Activated naive CD4-positive, alpha-beta T cell treated with anti-CD3 and anti-CD28 coated beads for 36 hours (primary cell): ENCODE results near the gene ELOVL2. TPM values are rescaled to one million over a fixed set of nuclear protein-coding genes. Genes with fewer than 3 reads are reported as not detected.
"Not testable (repeated sequence)": the region's sequence is repeated elsewhere in the genome, so short reads cannot be mapped to it uniquely, and the experiment has no call there.

Experiments used
- CTCF ChIA-PET: fragments of 350-600 bp; sonication (Branson Sonifier 250); formaldehyde crosslinking; loops from one replicate; lab custom pipeline; 2021; ENCODE audit warnings: antibody characterized with exemption; lab: Charles Lee
- DNase-seq: peaks from one replicate; pipeline ENCODE4 v3.0.0-alpha.2; 2020
- H3K27ac Mint-ChIP-seq: one replicate; pipeline ENCODE4 v1.8.0; 2021; ENCODE audit warnings: mild to moderate bottlenecking, mixed read lengths
- H3K27me3 Mint-ChIP-seq: one replicate; pipeline ENCODE4 v1.8.0; 2021; ENCODE audit warnings: low read depth, mixed read lengths
- H3K36me3 Mint-ChIP-seq: one replicate; pipeline ENCODE4 v1.8.0; 2021; ENCODE audit warnings: low read depth, mixed read lengths
- H3K4me1 Mint-ChIP-seq: one replicate; pipeline ENCODE4 v1.8.0; 2021; ENCODE audit warnings: low read depth, mixed read lengths
- H3K4me3 Mint-ChIP-seq: one replicate; pipeline ENCODE4 v1.8.0; 2021; ENCODE audit warnings: mild to moderate bottlenecking, moderate library complexity, mixed read lengths
- H3K9me3 Mint-ChIP-seq: one replicate; pipeline ENCODE4 v1.8.0; 2021; ENCODE audit warnings: mixed read lengths
- intact Hi-C: fragments of 100-400 bp; cut with micrococcal nuclease; formaldehyde crosslinking; loops from one replicate; pipeline ENCODE4 v1.15.1; 2023
- total RNA-seq, 2 experiments: library from RNA; stranded (reverse); gene quantifications; one replicate each; pipeline ENCODE4 v1.2.3, GENCODE V29; 2021

The ELOVL2 gene
- total RNA-seq, 2 experiments from 2014 or later: not detected

GRCh38 chr6:11013721-11014070, 30.4 kb downstream of the ELOVL2 start:
- Mint-ChIP-seq H3K36me3 (no peaks in the 10 kb centered on the region), H3K27me3 (peaks cover 17% of the 10 kb centered on the region), H3K4me1 (no peaks in the 10 kb centered on the region), H3K9me3 (no peaks in the 10 kb centered on the region), H3K27ac (no peak overlapping the region), H3K4me3 (no peak overlapping the region)
- DNase-seq: no peak
- intact Hi-C loops: no loop called here
- CTCF ChIA-PET: no interaction called here

- DNase-seq: no peak
- CTCF ChIA-PET: no interaction called here
- Mint-ChIP-seq H3K27me3 (peaks cover 17% of the 10 kb centered on the region), H3K4me3 (no peak overlapping the region), H3K36me3 (no peaks in the 10 kb centered on the region), H3K9me3 (no peaks in the 10 kb centered on the region), H3K4me1 (no peaks in the 10 kb centered on the region), H3K27ac (no peak overlapping the region)
- intact Hi-C loops: no loop called here
These were observed 31.0 kb downstream of the ELOVL2 start for GRCh38 chr6:11012976-11013720.

- no peak for DNase-seq
- Mint-ChIP-seq H3K27ac (no peak overlapping the region), H3K27me3 (peaks cover 17% of the 10 kb centered on the region), H3K4me1 (no peaks in the 10 kb centered on the region), H3K9me3 (no peaks in the 10 kb centered on the region), H3K36me3 (no peaks in the 10 kb centered on the region), H3K4me3 (no peak overlapping the region)
- intact Hi-C loops: no loop called here
- CTCF ChIA-PET: interaction anchor here (0.8 kb wide), 1 partner anchor 54 kb away, joined by 3 read pairs; no protein-coding TSS in a partner anchor
These were observed 31.8 kb downstream of the ELOVL2 start for GRCh38 chr6:11012295-11012754.

GRCh38 chr6:11011787-11012234, 32.3 kb downstream of the ELOVL2 start:
- DNase-seq: no peak
- intact Hi-C loops: no loop called here
- Mint-ChIP-seq H3K4me3 (no peak overlapping the region), H3K9me3 (no peaks in the 10 kb centered on the region), H3K27me3 (peaks cover 17% of the 10 kb centered on the region), H3K4me1 (no peaks in the 10 kb centered on the region), H3K27ac (no peak overlapping the region), H3K36me3 (no peaks in the 10 kb centered on the region)
- CTCF ChIA-PET: interaction anchor here (0.6 to 0.8 kb wide), 2 partner anchors 55 to 184 kb away, joined by 3 read pairs; no protein-coding TSS in a partner anchor

- DNase-seq: no peak
- H3K27me3 Mint-ChIP-seq: peaks cover 9% of the 10 kb centered on the region
- no peaks in the 10 kb centered on the region for H3K36me3 Mint-ChIP-seq
- H3K27ac Mint-ChIP-seq: no peak overlapping the region
- CTCF ChIA-PET: no interaction called here
- no peak overlapping the region for H3K4me3 Mint-ChIP-seq
- no peaks in the 10 kb centered on the region for H3K9me3 Mint-ChIP-seq
- H3K4me1 Mint-ChIP-seq: no peaks in the 10 kb centered on the region
- intact Hi-C loops: no loop called here
These were observed 34.8 kb downstream of the ELOVL2 start for GRCh38 chr6:11009353-11009752.

DNA sequence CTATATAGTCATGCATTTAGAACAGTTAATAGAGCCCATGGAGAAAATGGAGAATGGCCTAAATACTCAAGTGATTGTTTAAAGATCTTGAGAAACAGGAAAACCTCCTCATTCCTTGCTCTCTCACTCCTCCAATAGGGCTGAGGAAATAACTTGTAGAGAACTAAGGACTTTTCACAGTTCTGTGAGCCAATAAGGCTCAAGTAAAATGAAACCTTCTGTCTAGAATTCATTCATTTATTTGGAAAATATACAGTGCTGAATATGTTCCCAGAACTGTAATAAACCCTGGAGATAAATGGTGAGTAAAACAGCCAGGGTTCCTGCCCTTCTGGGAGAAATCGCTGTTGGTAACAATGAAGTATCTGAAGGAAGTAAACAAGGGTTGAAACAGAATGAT, 35.3 kb downstream of the ELOVL2 start:
- Mint-ChIP-seq H3K36me3 (no peaks in the 10 kb centered on the region), H3K4me3 (no peak overlapping the region), H3K9me3 (no peaks in the 10 kb centered on the region), H3K27ac (no peak overlapping the region), H3K4me1 (no peaks in the 10 kb centered on the region), H3K27me3 (peaks cover 9% of the 10 kb centered on the region)
- no peak for DNase-seq
- CTCF ChIA-PET: no interaction called here
- intact Hi-C loops: no loop called here

- H3K4me3 Mint-ChIP-seq: no peak overlapping the region
- no peaks in the 10 kb centered on the region for H3K9me3 Mint-ChIP-seq
- CTCF ChIA-PET: no interaction called here
- intact Hi-C loops: no loop called here
- no peak for DNase-seq
- H3K27me3 Mint-ChIP-seq: peaks cover 14% of the 10 kb centered on the region
- H3K36me3 Mint-ChIP-seq: no peaks in the 10 kb centered on the region
- H3K4me1 Mint-ChIP-seq: no peaks in the 10 kb centered on the region
- H3K27ac Mint-ChIP-seq: no peak overlapping the region
These were observed 36.1 kb downstream of the ELOVL2 start for GRCh38 chr6:11007715-11008608.

- DNase-seq: no peak
- Mint-ChIP-seq H3K4me3 (no peak overlapping the region), H3K27me3 (peaks cover 12% of the 10 kb centered on the region), H3K36me3 (no peaks in the 10 kb centered on the region), H3K9me3 (no peaks in the 10 kb centered on the region), H3K4me1 (no peaks in the 10 kb centered on the region), H3K27ac (no peak overlapping the region)
- intact Hi-C loops: no loop called here
- CTCF ChIA-PET: interaction anchor here (0.7 kb wide), 1 partner anchor 528 kb away, joined by 3 read pairs; no protein-coding TSS in a partner anchor
These were observed 38.0 kb downstream of the ELOVL2 start for GRCh38 chr6:11006061-11006460.

DNA sequence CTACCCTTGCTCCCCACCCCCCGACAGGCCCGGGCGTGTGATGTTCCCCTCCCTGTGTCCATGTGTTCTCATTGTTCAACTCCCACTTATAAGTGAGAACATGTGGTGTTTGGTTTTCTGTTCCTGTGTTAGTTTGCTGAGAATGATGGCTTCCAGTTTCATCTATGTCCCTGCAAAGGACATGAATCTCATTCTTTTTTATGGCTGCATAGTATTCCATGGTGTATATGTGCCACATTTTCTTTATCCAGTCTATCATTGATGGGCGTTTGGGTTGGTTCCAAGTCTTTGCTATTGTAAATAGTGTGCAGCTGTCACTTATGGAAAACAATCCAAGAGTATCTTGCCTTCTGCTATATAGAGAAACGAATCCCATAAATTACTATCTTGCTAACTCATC, 40.8 kb downstream of the ELOVL2 start:
- H3K27ac Mint-ChIP-seq, H3K36me3 Mint-ChIP-seq, CTCF ChIA-PET, H3K4me1 Mint-ChIP-seq, H3K27me3 Mint-ChIP-seq, H3K9me3 Mint-ChIP-seq, H3K4me3 Mint-ChIP-seq, intact Hi-C loops, DNase-seq: not testable (repeated sequence)

GRCh38 chr6:11002176-11002575, 41.9 kb downstream of the ELOVL2 start:
- Mint-ChIP-seq H3K9me3 (no peaks in the 10 kb centered on the region), H3K27me3 (peaks cover 7% of the 10 kb centered on the region), H3K36me3 (no peaks in the 10 kb centered on the region), H3K4me1 (no peaks in the 10 kb centered on the region), H3K4me3 (no peak overlapping the region), H3K27ac (no peak overlapping the region)
- intact Hi-C loops: no loop called here
- DNase-seq: no peak
- CTCF ChIA-PET: no interaction called here

GRCh38 chr6:10999994-11000393, 44.1 kb downstream of the ELOVL2 start:
- no peaks in the 10 kb centered on the region for H3K36me3 Mint-ChIP-seq
- peaks cover 7% of the 10 kb centered on the region for H3K27me3 Mint-ChIP-seq
- CTCF ChIA-PET: no interaction called here
- intact Hi-C loops: no loop called here
- DNase-seq: no peak
- no peak overlapping the region for H3K4me3 Mint-ChIP-seq
- no peak overlapping the region for H3K27ac Mint-ChIP-seq
- H3K4me1 Mint-ChIP-seq: no peaks in the 10 kb centered on the region
- no peaks in the 10 kb centered on the region for H3K9me3 Mint-ChIP-seq

DNA sequence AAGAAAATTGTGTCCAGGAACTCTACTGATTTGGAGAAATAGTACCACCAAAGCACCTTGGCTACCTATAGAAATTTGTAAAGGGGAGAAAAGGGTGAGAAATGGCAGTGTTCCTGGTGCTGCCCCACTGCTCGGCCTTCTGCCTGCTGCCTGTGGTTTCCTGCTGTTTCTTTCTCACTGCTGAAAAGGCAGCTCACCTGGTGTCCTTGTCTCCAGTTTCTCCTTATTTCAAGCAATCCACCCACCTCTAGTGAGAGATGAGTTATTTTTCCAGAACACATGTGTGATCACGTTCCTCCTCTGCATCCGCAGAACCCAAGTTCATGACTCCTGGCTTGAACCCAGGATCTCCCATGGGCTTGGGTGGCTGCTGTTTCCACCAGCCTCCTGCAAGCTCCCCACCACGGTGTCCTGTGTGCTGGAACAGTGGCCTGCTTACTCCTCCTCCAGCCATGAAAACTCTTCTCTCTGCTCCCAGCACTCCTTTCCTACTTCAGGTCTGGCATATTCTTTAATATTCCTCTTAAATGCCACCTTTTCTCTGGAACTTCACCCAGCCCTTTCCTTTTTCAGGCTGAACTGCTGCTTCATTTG, 48.9 kb downstream of the ELOVL2 start:
- CTCF ChIA-PET: no interaction called here
- intact Hi-C loops: no loop called here
- no peaks in the 10 kb centered on the region for H3K9me3 Mint-ChIP-seq
- no peaks in the 10 kb centered on the region for H3K36me3 Mint-ChIP-seq
- no peak overlapping the region for H3K27ac Mint-ChIP-seq
- H3K4me3 Mint-ChIP-seq: no peak overlapping the region
- no peaks in the 10 kb centered on the region for H3K4me1 Mint-ChIP-seq
- no peak for DNase-seq
- peaks cover 6% of the 10 kb centered on the region for H3K27me3 Mint-ChIP-seq
